Right lobe of liver (tissue), 6 donors: ENCODE results near the gene EIF3K. TPM values are rescaled to one million over a fixed set of nuclear protein-coding genes. Genes with fewer than 3 reads are reported as not detected.

Experiments used
- ATAC-seq, 4 donors: fragments of 200-7000 bp; cut with Tn5 transposase; one replicate each; pipeline ENCODE4 v1.9.1; 2020; ENCODE audit warnings: mild to moderate bottlenecking in 4 of 4, moderate library complexity in 4 of 4
- DNase-seq, 3 donors: peaks; one replicate each; pipeline ENCODE4 v3.0.0-alpha.2; 2020
- H3K27ac ChIP-seq, 3 donors: fragments of 200-600 bp; one replicate each; pipeline ENCODE4 v1.8.0; 2022
- H3K27me3 ChIP-seq, 2 donors: fragments of 200-600 bp; one replicate each; pipeline ENCODE4 v1.8.0; 2022
- H3K36me3 ChIP-seq, 4 donors: fragments of 200-600 bp; sonication (generic) in 1 of 4; one replicate each; pipeline versions ENCODE4 v1.5.1 to v1.8.0; 2017 to 2022; ENCODE audit warnings: control low read depth in 1 of 4
- H3K4me1 ChIP-seq, 4 donors: fragments of 200-600 bp; sonication (generic) in 1 of 4; one replicate each; pipeline versions ENCODE4 v1.5.1 to v1.8.0; 2017 to 2022; ENCODE audit warnings: control low read depth in 1 of 4
- H3K4me3 ChIP-seq, 3 donors: fragments of 200-600 bp; one replicate each; pipeline ENCODE4 v1.8.0; 2022
- H3K9me3 ChIP-seq, 4 donors: fragments of 200-600 bp; sonication (generic) in 1 of 4; one replicate each; pipeline versions ENCODE4 v1.5.1 to v1.8.0; 2017 to 2022; ENCODE audit warnings: control low read depth in 1 of 4
- CTCF ChIP-seq, 4 donors: fragments of 200-600 bp in 3 of 4; fragments of 450-650 bp in 1 of 4; IDR thresholded peaks; one replicate each; pipeline versions ENCODE4 v1.5.1 to v1.8.0; 2016 to 2022; ENCODE audit warnings: antibody characterized with exemption in 4 of 4, mild to moderate bottlenecking in 2 of 4
- POLR2A ChIP-seq: fragments of 450-650 bp; IDR thresholded peaks from one replicate; pipeline ENCODE4 v1.6.1; 2017; ENCODE audit warnings: antibody characterized with exemption, mild to moderate bottlenecking
- WGBS: methylation state at CpG from one replicate; pipeline ENCODE4 v1.1.6; 2018; ENCODE audit warnings: low coverage, low lambda C conversion rate; ENCODE audit not compliant: insufficient coverage; ENCODE audit errors: missing lambda C conversion rate; 5-methylcytosine and 5-hydroxymethylcytosine counted together
- intact Hi-C, 2 donors: fragments of 100-400 bp; cut with DNase I; formaldehyde crosslinking; loops; one replicate each; pipeline versions ENCODE4 v1.11.2 to v1.14.1; 2022
- total RNA-seq, 6 experiments: library from RNA; depleted of rRNA in 2 of 6; stranded (reverse); fragments of >200 nt in 2 of 6; fragmentation: NEBNext Ultra II Directional in 3 of 6; extraction: Animal tissue kit (Norgen Biotek cat#: 25700) in 3 of 6; gene quantifications; one replicate each; pipeline versions ENCODE4 v1.1.0 to v1.2.4, GENCODE V29; 2016 to 2023
- donor health status: DM: no; HTN: yes; CAD: no.
- donor health status: DM: no; HTN: no; CAD: no.
- donor health status: DM: no; HTN: no; CAD: no.
- donor health status: DM: no; HTN: yes; CAD: no.
- donor health status: DM: no; HTN: yes; CAD: no.

EIF3K gene
- total RNA-seq, 6 experiments from 2014 or later, result 86.3 to 305 (median 116) TPM

GRCh38 chr19:38671654-38672053 is 52.7 kb downstream of the EIF3K start:
- peak in 1 of 4 donors; percentile 5 for ATAC-seq
- Histone ChIP-seq H3K9me3 (no peaks in the 10 kb centered on the region), H3K4me3 (no peak overlapping the region), H3K36me3 (no peaks in the 10 kb centered on the region), H3K4me1 (peaks cover 0 to 71% (median 30%) of the 10 kb centered on the region in 4 donors), H3K27ac (peak overlapping the region; percentile 24 to 51 (median 35)), H3K27me3 (no peaks in the 10 kb centered on the region)
- DNase-seq, result no peak
- intact Hi-C loops, result no loop called here
- WGBS, result 58% methylated on average over 4 of the region's 4 CpGs
- TF ChIP-seq POLR2A, result no peak
- TF ChIP-seq CTCF (IDR thresholded peaks at IDR 0.05), result no peak

DNA sequence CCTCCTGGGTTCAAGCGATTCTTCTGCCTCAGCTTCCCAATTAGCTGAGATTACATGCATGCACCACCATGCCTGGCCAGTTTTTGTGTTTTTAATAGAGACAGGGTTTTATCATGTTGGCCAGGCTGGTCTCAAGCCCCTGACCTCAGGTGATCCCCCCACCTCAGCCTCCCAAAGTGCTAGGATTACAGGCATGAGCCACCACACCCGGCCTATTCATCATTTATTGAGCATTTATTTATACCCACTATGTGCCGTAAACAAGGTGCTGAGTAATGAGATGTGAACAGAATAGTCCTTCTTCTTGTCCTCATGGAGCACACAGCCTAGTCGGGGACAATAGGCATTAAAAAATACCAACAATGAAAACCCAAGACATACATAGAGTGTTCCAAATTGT is 54.0 kb downstream of the EIF3K start:
- Histone ChIP-seq H3K27ac (no peak overlapping the region), H3K4me1 (peaks cover 0 to 62% (median 29%) of the 10 kb centered on the region in 4 donors), H3K4me3 (no peak overlapping the region), H3K27me3 (no peaks in the 10 kb centered on the region), H3K36me3 (no peaks in the 10 kb centered on the region), H3K9me3 (no peaks in the 10 kb centered on the region)
- 90% methylated on average over 4 of the region's 4 CpGs for WGBS
- DNase-seq (no peak), ATAC-seq (no peak)
- intact Hi-C loops, result no loop called here
- TF ChIP-seq POLR2A, result no peak
- TF ChIP-seq CTCF (IDR thresholded peaks at IDR 0.05), result no peak

DNA sequence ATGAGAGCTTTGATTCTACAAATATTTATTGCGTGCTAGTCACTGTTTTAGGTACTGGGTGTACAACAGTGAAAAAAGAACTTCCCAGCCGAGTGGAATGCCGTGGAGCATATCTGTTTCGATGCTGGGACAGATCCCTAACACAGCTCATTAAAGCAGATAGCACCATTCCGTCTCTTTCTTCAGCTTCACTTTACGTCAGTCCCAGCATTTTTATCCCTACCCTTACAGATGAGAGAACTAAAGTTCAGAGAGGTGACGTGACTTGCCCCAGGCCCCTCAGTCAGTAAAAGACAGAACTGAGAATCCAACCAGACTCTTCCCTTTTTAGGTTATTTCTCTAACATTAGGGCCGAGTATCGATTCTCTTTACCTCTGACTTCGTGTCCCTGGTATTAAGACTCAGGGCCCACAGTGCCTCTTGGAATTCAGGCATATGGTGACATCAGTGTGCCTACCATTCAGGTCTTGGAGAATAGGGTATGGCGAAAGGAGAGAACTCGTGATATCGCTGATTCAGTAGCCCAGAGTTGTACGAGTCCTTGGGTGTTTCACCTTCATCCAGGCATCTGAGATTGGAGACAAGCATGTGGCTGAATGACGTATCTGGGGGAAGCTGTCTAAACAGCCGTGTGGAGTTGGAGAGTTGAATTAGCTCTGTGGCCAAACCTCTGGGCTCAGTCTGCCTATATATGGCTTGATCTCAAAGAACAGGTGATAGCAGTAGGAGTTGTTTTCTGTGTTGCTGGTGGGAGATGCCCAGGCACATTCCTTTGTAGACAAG is 55.6 kb downstream of the EIF3K start:
- Histone ChIP-seq H3K4me1 (peaks cover 0 to 68% (median 33%) of the 10 kb centered on the region in 4 donors), H3K27me3 (no peaks in the 10 kb centered on the region), H3K4me3 (no peak overlapping the region), H3K27ac (peak overlapping the region; percentile 39 to 54 (median 44)), H3K9me3 (no peaks in the 10 kb centered on the region), H3K36me3 (no peaks in the 10 kb centered on the region)
- 80% methylated on average over 12 of the region's 16 CpGs for WGBS
- DNase-seq, result no peak
- intact Hi-C loops, result no loop called here
- peak in 1 of 4 donors; percentile 7 for ATAC-seq
- TF ChIP-seq CTCF (IDR thresholded peaks at IDR 0.05) (no peak), POLR2A (no peak)

GRCh38 chr19:38675611-38676010 is 56.6 kb downstream of the EIF3K start:
- TF ChIP-seq CTCF (IDR thresholded peaks at IDR 0.05) (no peak), POLR2A (no peak)
- peaks cover 0 to 68% (median 33%) of the 10 kb centered on the region in 4 donors for H3K4me1 ChIP-seq
- no peaks in the 10 kb centered on the region for H3K27me3 ChIP-seq
- ATAC-seq, result peak in 3 of 4 donors; percentile 4 to 38 (median 9)
- H3K36me3 ChIP-seq, result no peaks in the 10 kb centered on the region
- intact Hi-C loops, result no loop called here
- WGBS, result 56% methylated on average over 3 of the region's 5 CpGs
- no peak for DNase-seq
- H3K9me3 ChIP-seq, result no peaks in the 10 kb centered on the region
- H3K4me3 ChIP-seq, result no peak overlapping the region
- H3K27ac ChIP-seq, result peak overlapping the region; percentile 39 to 40 (median 39)
